Ascending aorta (tissue), 2 donors: Measurements from ENCODE around the gene IFNGR2. TPM values are rescaled to one million over a fixed set of nuclear protein-coding genes. Genes with fewer than 3 reads are reported as not detected.
"Not testable (repeated sequence)": the region's sequence is repeated elsewhere in the genome, so short reads cannot be mapped to it uniquely, and the experiment has no call there.

Experiments
- DNase-seq, 2 donors: peaks; one replicate each; pipeline ENCODE4 v3.0.0-alpha.2; 2019; ENCODE audit warnings: low spot score in 2 of 2
- H3K27ac ChIP-seq, 2 donors: fragments of 200-600 bp; sonication (generic); one replicate each; pipeline ENCODE4 v1.5.1; 2016 to 2017; ENCODE audit warnings: mild to moderate bottlenecking in 1 of 2
- H3K27me3 ChIP-seq: fragments of 200-600 bp; sonication (generic); one replicate; pipeline ENCODE4 v1.5.1; 2017
- H3K36me3 ChIP-seq, 2 donors: fragments of 200-600 bp; sonication (generic); one replicate each; pipeline ENCODE4 v1.5.1; 2016
- H3K4me1 ChIP-seq, 2 donors: fragments of 200-600 bp; sonication (generic); one replicate each; pipeline ENCODE4 v1.5.1; 2016 to 2017; ENCODE audit warnings: mild to moderate bottlenecking in 1 of 2
- H3K4me3 ChIP-seq, 2 donors: fragments of 200-600 bp; sonication (generic); one replicate each; pipeline ENCODE4 v1.5.1; 2016 to 2017; ENCODE audit warnings: mild to moderate bottlenecking in 1 of 2
- H3K9me3 ChIP-seq, 2 donors: fragments of 200-600 bp; sonication (generic); one replicate each; pipeline ENCODE4 v1.5.1; 2016
- CTCF ChIP-seq, 3 experiments: fragments of 200-600 bp in 2 of 3; fragments of 450-650 bp in 1 of 3; sonication (generic) in 2 of 3; IDR thresholded peaks; one replicate each; pipeline ENCODE4 v1.5.1; 2016 to 2019; ENCODE audit warnings: antibody characterized with exemption in 3 of 3, mild to moderate bottlenecking in 1 of 3, moderate library complexity in 1 of 3
- intact Hi-C: fragments of 100-400 bp; cut with DNase I; formaldehyde crosslinking; loops from one replicate; pipeline ENCODE4 v1.15.1; 2023
- total RNA-seq: library from RNA; depleted of rRNA; stranded (reverse); fragments of >200 nt; gene quantifications from one replicate; pipeline ENCODE4 v1.1.0, GENCODE V29; 2016

The IFNGR2 gene
- total RNA-seq, 1 donor from 2014 or later = 46.4 TPM

GRCh38 chr21:33402001-33402979, 923 bp upstream of the IFNGR2 start:
- peak overlapping the region; percentile 97 to 99 for H3K27ac ChIP-seq
- intact Hi-C loops = loop anchor here (1.0 to 2.0 kb wide), 3 partner anchors 22 to 77 kb away; partner anchors contain the start of gene IFNAR1
- H3K4me1 ChIP-seq = peaks cover 0 to 20% of the 10 kb centered on the region in 2 donors

GRCh38 chr21:33403786-33404585, 773 bp downstream of the IFNGR2 start:
- H3K27ac ChIP-seq = peak overlapping the region; percentile 97 to 99
- TF ChIP-seq CTCF (IDR thresholded peaks at IDR 0.05) = no peak
- no peaks in the 10 kb centered on the region for H3K36me3 ChIP-seq
- peak overlapping the region; percentile 89 to 97 for H3K4me3 ChIP-seq
- intact Hi-C loops = loop anchor here (2.0 kb wide), 3 partner anchors 31 to 79 kb away; partner anchors contain the start of gene IFNAR1
- peaks cover 0 to 19% of the 10 kb centered on the region in 2 donors for H3K4me1 ChIP-seq
- no peaks in the 10 kb centered on the region for H3K9me3 ChIP-seq
- no peaks in the 10 kb centered on the region for H3K27me3 ChIP-seq
- peak in 1 of 2 donors; percentile 84 for DNase-seq

More at GRCh38 chr21:33402001-33402979, 923 bp upstream of the IFNGR2 start:
- Histone ChIP-seq H3K9me3 (no peaks in the 10 kb centered on the region), H3K4me3 (peak overlapping the region; percentile 89 to 97), H3K36me3 (no peaks in the 10 kb centered on the region), H3K27me3 (no peaks in the 10 kb centered on the region)
- peak; percentile 43 to 86 for DNase-seq
- TF ChIP-seq CTCF (IDR thresholded peaks at IDR 0.05) = no peak

- Histone ChIP-seq H3K27ac (no peak overlapping the region), H3K36me3 (peaks cover 0 to 7% of the 10 kb centered on the region in 2 donors), H3K27me3 (no peaks in the 10 kb centered on the region), H3K4me3 (no peak overlapping the region), H3K9me3 (no peaks in the 10 kb centered on the region), H3K4me1 (peaks cover 0 to 21% of the 10 kb centered on the region in 2 donors)
- no peak for TF ChIP-seq CTCF (IDR thresholded peaks at IDR 0.05)
- DNase-seq = no peak
- intact Hi-C loops = no loop called here
Measured at GRCh38 chr21:33406493-33406892, 3.3 kb downstream of the IFNGR2 start.

- Histone ChIP-seq H3K27ac (no peak overlapping the region), H3K27me3 (no peaks in the 10 kb centered on the region), H3K4me3 (no peak overlapping the region), H3K9me3 (no peaks in the 10 kb centered on the region), H3K4me1 (peaks cover 0 to 2% of the 10 kb centered on the region in 2 donors), H3K36me3 (peaks cover 11 to 29% of the 10 kb centered on the region in 2 donors)
- no peak for TF ChIP-seq CTCF (IDR thresholded peaks at IDR 0.05)
- DNase-seq = no peak
- intact Hi-C loops = no loop called here
Measured at GRCh38 chr21:33411949-33412430, 8.8 kb downstream of the IFNGR2 start.

- DNase-seq = not testable (repeated sequence)
Measured at GRCh38 chr21:33412439-33412831, 9.2 kb downstream of the IFNGR2 start.

More at GRCh38 chr21:33412439-33412831, 9.2 kb downstream of the IFNGR2 start:
- H3K4me1 ChIP-seq, H3K27me3 ChIP-seq, H3K27ac ChIP-seq, H3K4me3 ChIP-seq, H3K9me3 ChIP-seq, intact Hi-C loops: not testable (repeated sequence)
- peaks cover 11 to 34% of the 10 kb centered on the region in 2 donors for H3K36me3 ChIP-seq
